GM19452 (cell line): ENCODE results near the gene APBA1.

ENCODE experiments used
- ATAC-seq: cut with Tn5 transposase; IDR thresholded peaks from one replicate; pipeline ENCODE4 v1.9.1; 2021; ENCODE audit not compliant: unreplicated experiment

APBA1 gene

GRCh38 chr9:69658987-69659675 lies 13.0 kb downstream of the APBA1 start:
- ATAC-seq: no peak

GRCh38 chr9:69657269-69657668 lies 14.9 kb downstream of the APBA1 start:
- ATAC-seq: no peak

- no peak for ATAC-seq
Observed at GRCh38 chr9:69655065-69655464, 17.1 kb downstream of the APBA1 start.

- no peak for ATAC-seq
Observed at GRCh38 chr9:69653261-69653660, 18.9 kb downstream of the APBA1 start.

- no peak for ATAC-seq
Observed at GRCh38 chr9:69649566-69650250, 22.5 kb downstream of the APBA1 start.

- no peak for ATAC-seq
Observed at GRCh38 chr9:69647804-69648203, 24.4 kb downstream of the APBA1 start.

GRCh38 chr9:69646810-69647209 lies 25.4 kb downstream of the APBA1 start:
- ATAC-seq: no peak

- no peak for ATAC-seq
Observed at GRCh38 chr9:69645488-69645887, 26.7 kb downstream of the APBA1 start.

GRCh38 chr9:69643098-69643497 lies 29.1 kb downstream of the APBA1 start:
- no peak for ATAC-seq

GRCh38 chr9:69637817-69638200 lies 34.4 kb downstream of the APBA1 start:
- no peak for ATAC-seq

GRCh38 chr9:69637193-69637816 lies 34.9 kb downstream of the APBA1 start:
- ATAC-seq: no peak

- ATAC-seq: peak; percentile 81
Observed at GRCh38 chr9:69633716-69634115, 38.5 kb downstream of the APBA1 start.

GRCh38 chr9:69632768-69633167 lies 39.4 kb downstream of the APBA1 start:
- no peak for ATAC-seq

GRCh38 chr9:69627281-69627680 lies 44.9 kb downstream of the APBA1 start:
- ATAC-seq: no peak

GRCh38 chr9:69623276-69623675 lies 48.9 kb downstream of the APBA1 start:
- ATAC-seq: no peak

- ATAC-seq: no peak
Observed at GRCh38 chr9:69622676-69623075, 49.5 kb downstream of the APBA1 start.

- no peak for ATAC-seq
Observed at GRCh38 chr9:69621730-69622460, 50.3 kb downstream of the APBA1 start.

- ATAC-seq: no peak
Observed at GRCh38 chr9:69620731-69621130, 51.4 kb downstream of the APBA1 start.

GRCh38 chr9:69619233-69619632 lies 52.9 kb downstream of the APBA1 start:
- no peak for ATAC-seq

GRCh38 chr9:69617006-69617405 lies 55.2 kb downstream of the APBA1 start:
- ATAC-seq: no peak

- ATAC-seq: no peak
Observed at GRCh38 chr9:69615880-69616279, 56.3 kb downstream of the APBA1 start.

- no peak for ATAC-seq
Observed at GRCh38 chr9:69611221-69611620, 61.0 kb downstream of the APBA1 start.
